Lower lobe of right lung (tissue), 2 donors: Measurements from ENCODE around the gene ZNF689. TPM values are rescaled to one million over a fixed set of nuclear protein-coding genes. Genes with fewer than 3 reads are reported as not detected.
A peak's percentile ranks its signal among the peaks of the same experiment; 100 is the strongest.

Source experiments
- ATAC-seq, 2 donors: fragments of 200-7000 bp; cut with Tn5 transposase; one replicate each; pipeline ENCODE4 v1.9.1; 2020 to 2022; ENCODE audit warnings: mild to moderate bottlenecking in 2 of 2, moderate library complexity in 2 of 2
- DNase-seq: peaks from one replicate; pipeline ENCODE4 v3.0.0-alpha.2; 2020
- H3K27ac ChIP-seq: fragments of 200-600 bp; one replicate; pipeline ENCODE4 v1.8.0; 2022
- H3K27me3 ChIP-seq: fragments of 200-600 bp; one replicate; pipeline ENCODE4 v1.8.0; 2022; ENCODE audit warnings: low read depth
- H3K36me3 ChIP-seq: fragments of 200-600 bp; one replicate; pipeline ENCODE4 v1.8.0; 2022; ENCODE audit warnings: mild to moderate bottlenecking
- H3K4me1 ChIP-seq: fragments of 200-600 bp; one replicate; pipeline ENCODE4 v1.8.0; 2022
- H3K4me3 ChIP-seq: fragments of 200-600 bp; one replicate; pipeline ENCODE4 v1.8.0; 2022; ENCODE audit warnings: mild to moderate bottlenecking
- H3K9me3 ChIP-seq: fragments of 200-600 bp; one replicate; pipeline ENCODE4 v1.8.0; 2022
- CTCF ChIP-seq: fragments of 200-600 bp; IDR thresholded peaks from one replicate; pipeline ENCODE4 v1.8.0; 2022; ENCODE audit warnings: antibody characterized with exemption, mild to moderate bottlenecking
- intact Hi-C: fragments of 100-400 bp; cut with DNase I; formaldehyde crosslinking; loops from one replicate; pipeline ENCODE4 v1.11.0; 2022
- total RNA-seq: library from RNA; stranded (reverse); fragmentation: NEBNext Ultra II Directional; extraction: Animal tissue kit (Norgen Biotek cat#: 25700); gene quantifications from one replicate; pipeline ENCODE4 v1.2.1, GENCODE V29; 2021
- donor health status: DM: no; HTN: yes; CAD: no; lungs with severe emphysema.

ZNF689 gene
- total RNA-seq, 1 donor from 2014 or later = 7.7 TPM

GRCh38 chr16:30656388-30656787, 46.2 kb upstream of the ZNF689 start:
- ATAC-seq = no peak
- Histone ChIP-seq H3K27ac (no peak overlapping the region), H3K4me3 (no peak overlapping the region), H3K4me1 (peaks cover 44% of the 10 kb centered on the region), H3K9me3 (no peaks in the 10 kb centered on the region), H3K27me3 (no peaks in the 10 kb centered on the region), H3K36me3 (peaks cover 58% of the 10 kb centered on the region)
- DNase-seq = no peak
- TF ChIP-seq CTCF = no peak
- intact Hi-C loops = no loop called here

GRCh38 chr16:30655815-30656347, 45.7 kb upstream of the ZNF689 start:
- H3K27ac ChIP-seq = no peak overlapping the region
- TF ChIP-seq CTCF = no peak
- peaks cover 39% of the 10 kb centered on the region for H3K4me1 ChIP-seq
- H3K36me3 ChIP-seq = peaks cover 52% of the 10 kb centered on the region
- H3K27me3 ChIP-seq = no peaks in the 10 kb centered on the region
- no peaks in the 10 kb centered on the region for H3K9me3 ChIP-seq
- ATAC-seq (no peak), DNase-seq (no peak)
- no peak overlapping the region for H3K4me3 ChIP-seq
- intact Hi-C loops = no loop called here

- H3K9me3 ChIP-seq = no peaks in the 10 kb centered on the region
- no peak overlapping the region for H3K4me3 ChIP-seq
- DNase-seq (no peak), ATAC-seq (no peak)
- H3K27ac ChIP-seq = no peak overlapping the region
- H3K36me3 ChIP-seq = peaks cover 49% of the 10 kb centered on the region
- intact Hi-C loops = no loop called here
- no peak for TF ChIP-seq CTCF
- peaks cover 31% of the 10 kb centered on the region for H3K4me1 ChIP-seq
- no peaks in the 10 kb centered on the region for H3K27me3 ChIP-seq
These were observed 44.7 kb upstream of the ZNF689 start for GRCh38 chr16:30654856-30655255.

GRCh38 chr16:30652718-30653117, 42.5 kb upstream of the ZNF689 start:
- ATAC-seq = no peak
- intact Hi-C loops = no loop called here
- no peak for DNase-seq
- Histone ChIP-seq H3K27ac (no peak overlapping the region), H3K27me3 (no peaks in the 10 kb centered on the region), H3K9me3 (no peaks in the 10 kb centered on the region), H3K4me3 (no peak overlapping the region), H3K36me3 (peaks cover 49% of the 10 kb centered on the region), H3K4me1 (peaks cover 36% of the 10 kb centered on the region)
- no peak for TF ChIP-seq CTCF

- Histone ChIP-seq H3K4me1 (peaks cover 29% of the 10 kb centered on the region), H3K27ac (peak overlapping the region; percentile 92), H3K27me3 (no peaks in the 10 kb centered on the region), H3K9me3 (no peaks in the 10 kb centered on the region), H3K36me3 (peaks cover 49% of the 10 kb centered on the region), H3K4me3 (peak overlapping the region; percentile 93)
- DNase-seq (no peak), ATAC-seq (no peak)
- no peak for TF ChIP-seq CTCF
- intact Hi-C loops = no loop called here
These were observed 41.8 kb upstream of the ZNF689 start for GRCh38 chr16:30652005-30652296.
